ENCODE results near the gene GALNTL6. TPM values are rescaled to one million over a fixed set of nuclear protein-coding genes. Genes with fewer than 3 reads are reported as not detected.

The GALNTL6 gene
- total and polyA plus RNA-seq, 9 of the 15 experiments (the other 6 are each of a cell fraction or from before 2014, with no cell fraction given), result 0.18 to 0.50 (median 0.29) TPM

GRCh38 chr4:172173206-172173605 is 360.0 kb downstream of the GALNTL6 start:
- no peaks in the 10 kb centered on the region for H3K36me3 ChIP-seq (ENCODE audit: control insufficient read depth, insufficient read depth, low read length)
- POLR2A ChIA-PET, result no interaction called here
- H3K9ac ChIP-seq (ENCODE audit: insufficient read depth in 1 of 2, low read depth in 2 of 2, low read length in 2 of 2), result no peak overlapping the region
- peaks cover 0 to 2% of the 10 kb centered on the region in 2 experiments; a peak in 1 of 5 replicates for H3K4me1 ChIP-seq (replicated peaks in 1 of 2; ENCODE audit: control insufficient read depth in 2 of 2, insufficient read depth in 2 of 2, low read length in 2 of 2)
- no peaks in the 10 kb centered on the region for H3K9me1 ChIP-seq (ENCODE audit: control insufficient read depth, insufficient read depth, low read length)
- TF ChIP-seq SRF (CRISPR knock-in tag; IDR thresholded peaks at IDR 0.05) (no peak), NR1H2 (CRISPR knock-in tag; IDR thresholded peaks at IDR 0.05) (no peak), PCBP2 (IDR thresholded peaks at IDR 0.05; ENCODE audit: low read depth, low read length, poor library complexity, severe bottlenecking) (no peak), USF2 (CRISPR knock-in tag; IDR thresholded peaks at IDR 0.05) (no peak), ELF4 (CRISPR knock-in tag; IDR thresholded peaks at IDR 0.05) (no peak), MED1 (CRISPR knock-in tag; IDR thresholded peaks at IDR 0.05; ENCODE audit: borderline replicate concordance) (no peak)
- FAIRE-seq, result no peak
- H3K79me2 ChIP-seq (ENCODE audit: control insufficient read depth, insufficient read depth, low read length), result no peaks in the 10 kb centered on the region
- no peak overlapping the region for H3K4me3 ChIP-seq
- in situ Hi-C loops (cut with MboI), result no loop called here
- ATAC-seq, result peak; percentile 60
- peak overlapping the region; percentile 43 for H2AFZ ChIP-seq (ENCODE audit: low read depth, low read length)
- CTCF ChIA-PET (ENCODE audit: low intra/inter-chr PET ratio), result no interaction called here
- peak overlapping the region; percentile 32; the same call in 1 of the 2 replicates for H3K4me2 ChIP-seq (ENCODE audit: insufficient read depth, low read length)
- no TSS peak for BruUV-seq (replicated peaks)
- WGBS (ENCODE audit: insufficient coverage, low coverage, missing lambda C conversion rate), result 17% methylated on average over 4 of the region's 4 CpGs
- no peak overlapping the region for H3K27ac ChIP-seq (ENCODE audit: extremely low read depth, low read depth, low read length)
- 0 out of 2 replicates have a peak, but pooled peaks cover 2% of the 10 kb centered on the region for H3K9me3 ChIP-seq (replicated peaks; ENCODE audit: control insufficient read depth, insufficient read depth, low read depth, low read length)
- no peak for DNase-seq (ENCODE audit: extremely low read depth in 1 of 4, low spot score in 3 of 4)
- H3K27me3 ChIP-seq (ENCODE audit: control insufficient read depth in 2 of 2, insufficient read depth in 2 of 2, low read length in 2 of 2), result no peaks in the 10 kb centered on the region
- intact Hi-C loops (cut with micrococcal nuclease), result no loop called here
- H4K20me1 ChIP-seq (replicated peaks; ENCODE audit: control insufficient read depth, insufficient read depth, low read length), result no peaks in the 10 kb centered on the region

Data from K562 (cell line).